Dedifferentiated amniotic fluid mesenchymal stem cell (primary cell): Measurements from ENCODE around the gene CAPN14.

Source experiments
- DNase-seq: peaks from one replicate; pipeline ENCODE4 v3.0.0-alpha.2; 2016; ENCODE audit errors: extremely low spot score

The CAPN14 gene

GRCh38 chr2:31227110-31227509 lies 9.8 kb upstream of the CAPN14 start:
- no peak for DNase-seq

DNA sequence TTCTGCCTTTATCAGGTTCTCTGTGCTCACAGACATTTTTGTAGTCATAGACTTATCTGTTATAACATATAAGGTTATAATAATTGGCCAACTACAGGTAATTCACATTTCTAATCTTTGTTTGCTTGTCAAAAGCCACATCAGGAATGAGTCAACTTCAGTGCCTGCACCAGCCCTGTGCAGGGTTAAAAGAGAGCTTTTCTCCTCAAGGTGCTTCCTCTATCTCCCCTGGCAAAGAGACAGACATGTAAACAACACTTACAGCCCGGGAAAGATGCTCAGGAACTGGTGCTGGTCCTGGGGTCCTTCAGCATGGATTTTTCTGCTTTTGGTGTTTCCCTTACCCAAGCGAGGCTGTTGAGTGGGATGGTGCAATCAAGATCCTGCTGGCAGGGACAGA lies 9.0 kb upstream of the CAPN14 start:
- DNase-seq, result no peak

DNA sequence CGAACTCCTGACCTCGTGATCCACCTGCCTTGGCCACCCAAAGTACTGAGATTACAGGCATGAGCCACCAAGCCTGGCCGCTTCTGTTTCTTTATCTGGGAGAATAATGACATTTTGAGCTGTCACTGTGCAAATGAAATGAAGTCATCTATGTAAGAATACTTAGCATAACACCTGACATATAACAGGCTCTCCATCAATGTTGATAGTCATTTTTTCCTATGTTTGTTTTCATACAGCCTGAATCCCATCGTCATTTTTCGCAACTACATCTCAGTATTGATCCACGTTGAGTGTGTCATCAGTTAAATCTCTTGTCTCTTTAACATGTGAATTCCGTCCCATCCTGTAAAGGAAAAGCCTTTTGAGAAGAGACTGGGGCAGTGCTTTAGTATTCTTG lies 6.4 kb upstream of the CAPN14 start:
- no peak for DNase-seq

GRCh38 chr2:31223026-31223425 lies 5.7 kb upstream of the CAPN14 start:
- DNase-seq, result no peak

DNA sequence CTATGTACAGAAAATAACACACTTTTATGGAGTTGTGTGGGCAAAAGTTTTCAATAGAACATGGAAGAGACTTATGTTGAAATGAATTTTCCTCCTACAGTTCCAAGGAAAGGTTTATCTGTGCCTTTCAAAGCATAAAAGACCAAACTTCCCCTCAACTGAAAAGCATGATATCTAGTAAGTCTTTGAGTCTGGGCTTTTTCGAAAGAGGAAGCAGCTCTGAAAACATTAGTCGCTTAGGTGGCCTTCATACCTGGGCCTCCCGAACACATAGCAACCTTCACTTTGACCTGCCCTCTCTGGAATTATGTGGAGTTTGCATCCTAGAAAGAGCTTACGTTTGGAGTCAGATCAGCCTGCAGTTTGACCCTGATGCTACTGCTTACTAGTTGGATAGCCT lies 4.8 kb upstream of the CAPN14 start:
- DNase-seq, result no peak

- no peak for DNase-seq
These were observed 4.2 kb upstream of the CAPN14 start for GRCh38 chr2:31221544-31221943.

DNA sequence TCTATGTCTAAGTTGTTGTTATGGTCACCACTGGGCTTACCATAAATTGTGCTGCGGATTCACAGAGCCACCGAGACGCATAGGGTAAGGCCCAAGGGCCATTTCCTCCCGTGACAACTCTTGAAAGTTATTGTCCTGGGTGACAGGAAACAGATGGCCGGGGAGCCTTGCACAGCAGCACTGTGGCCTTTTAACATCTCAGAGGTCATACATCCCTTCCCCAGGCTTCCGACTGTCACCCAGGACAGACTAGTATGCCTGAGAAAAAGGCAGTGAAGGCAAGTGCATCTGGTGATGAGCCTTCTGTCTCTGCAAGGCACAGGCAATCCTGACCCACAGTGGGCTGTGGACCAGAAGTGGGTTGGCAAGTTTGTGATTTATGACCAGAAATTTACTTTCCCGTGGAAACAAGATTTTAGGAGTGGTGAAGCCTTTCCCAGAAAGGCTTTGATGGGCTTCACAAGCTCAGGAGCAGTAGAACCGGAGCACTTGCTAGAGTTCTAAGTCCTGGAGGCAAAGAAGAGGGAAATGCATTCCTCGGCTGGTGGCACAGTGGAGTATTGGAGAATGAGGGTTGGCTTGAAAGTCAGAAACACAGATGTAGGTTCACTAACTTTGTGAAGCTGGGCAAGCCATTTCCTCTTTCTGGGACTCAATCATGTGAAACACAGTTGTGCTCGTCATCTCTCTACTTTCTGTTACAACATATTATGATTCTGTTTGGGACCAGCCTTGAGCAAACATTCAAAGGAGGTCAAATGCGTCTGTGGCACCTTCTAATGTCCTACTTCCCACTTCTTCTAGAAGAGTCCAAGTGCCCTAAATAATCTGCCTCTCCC lies 2.0 kb upstream of the CAPN14 start:
- DNase-seq, result no peak

- DNase-seq, result no peak
These were observed 581 bp downstream of the CAPN14 start for GRCh38 chr2:31216734-31217133.

GRCh38 chr2:31214444-31214915 lies 2.8 kb downstream of the CAPN14 start:
- DNase-seq, result no peak

DNA sequence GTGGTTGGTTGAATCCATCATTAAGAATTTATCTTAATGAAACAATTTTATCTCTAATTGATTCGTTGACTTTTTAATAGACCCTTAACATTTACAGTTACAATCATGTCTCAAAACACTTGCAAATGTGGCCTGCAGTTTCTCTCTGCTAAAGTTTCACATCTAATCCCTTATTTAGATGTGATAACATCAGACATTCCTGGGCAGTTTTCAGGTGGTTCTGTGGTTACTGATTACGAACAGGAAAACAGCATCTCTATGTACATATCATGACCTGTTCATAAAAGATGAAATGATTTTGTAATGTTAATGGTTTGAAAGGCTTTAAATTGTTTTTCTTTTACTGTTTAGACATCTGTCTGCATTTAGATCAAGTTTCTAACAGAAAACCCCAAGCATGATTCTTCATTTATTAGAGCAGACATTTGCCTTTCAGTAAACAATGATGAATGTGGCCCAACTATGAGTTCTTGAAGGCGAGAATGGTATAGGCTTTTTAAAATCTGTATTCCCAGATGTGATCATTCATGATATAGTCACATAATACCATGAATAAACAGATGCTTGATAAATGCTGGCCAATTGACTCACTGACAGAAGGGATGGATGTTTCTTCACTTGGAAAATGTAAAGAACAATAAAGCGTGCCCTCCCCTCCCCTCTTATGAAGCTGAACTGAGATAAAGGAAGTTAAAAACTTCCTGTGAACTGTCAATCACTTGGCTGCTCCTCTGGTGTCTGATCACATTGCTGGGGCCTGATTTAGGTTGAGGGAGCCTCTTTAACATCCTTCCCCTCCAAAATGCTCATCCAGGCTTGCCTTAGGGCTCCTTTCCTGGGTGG lies 3.5 kb downstream of the CAPN14 start:
- no peak for DNase-seq

GRCh38 chr2:31212659-31213600 lies 4.4 kb downstream of the CAPN14 start:
- no peak for DNase-seq

DNA sequence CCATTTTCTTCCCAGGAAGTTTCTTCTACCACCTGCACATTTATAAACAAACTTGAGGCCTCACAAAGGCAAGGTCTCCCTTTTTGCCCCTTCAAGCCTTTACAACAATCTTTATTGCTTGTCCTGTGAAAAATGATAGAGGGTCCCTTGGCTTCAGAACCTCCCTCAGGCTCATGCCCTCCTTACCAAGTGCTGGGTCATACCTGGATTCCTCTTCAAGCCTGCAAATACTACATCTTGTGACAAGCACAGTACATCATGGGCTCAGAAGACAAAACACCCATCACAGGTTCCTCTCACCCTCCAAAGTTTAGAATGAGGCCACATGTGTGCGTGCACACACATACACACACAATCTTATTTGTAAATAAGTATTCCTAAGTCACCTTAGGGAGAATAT lies 9.1 kb downstream of the CAPN14 start:
- no peak for DNase-seq

- no peak for DNase-seq
These were observed 9.5 kb downstream of the CAPN14 start for GRCh38 chr2:31207790-31208189.

- no peak for DNase-seq
These were observed 11.7 kb downstream of the CAPN14 start for GRCh38 chr2:31205613-31206012.

DNA sequence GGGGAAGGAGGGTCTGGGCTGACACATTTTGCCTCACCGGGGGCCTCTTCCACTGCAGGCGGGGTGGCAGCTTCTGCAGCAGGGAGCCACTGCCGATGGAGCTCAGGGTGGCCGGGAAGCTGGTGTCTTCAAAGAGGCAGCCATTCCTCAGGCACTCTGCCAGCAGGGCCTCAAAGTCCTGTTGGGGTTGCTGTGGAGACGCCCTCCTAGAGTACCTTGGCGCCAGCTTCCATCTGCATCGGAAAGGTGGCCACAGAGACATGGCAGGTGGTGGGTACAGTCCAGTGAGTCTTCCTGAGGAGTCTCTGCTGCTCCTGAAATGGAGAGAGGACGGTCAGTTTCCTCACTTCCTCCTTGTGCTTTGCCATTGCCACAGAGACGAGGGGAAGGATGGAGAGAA lies 12.1 kb downstream of the CAPN14 start:
- no peak for DNase-seq

DNA sequence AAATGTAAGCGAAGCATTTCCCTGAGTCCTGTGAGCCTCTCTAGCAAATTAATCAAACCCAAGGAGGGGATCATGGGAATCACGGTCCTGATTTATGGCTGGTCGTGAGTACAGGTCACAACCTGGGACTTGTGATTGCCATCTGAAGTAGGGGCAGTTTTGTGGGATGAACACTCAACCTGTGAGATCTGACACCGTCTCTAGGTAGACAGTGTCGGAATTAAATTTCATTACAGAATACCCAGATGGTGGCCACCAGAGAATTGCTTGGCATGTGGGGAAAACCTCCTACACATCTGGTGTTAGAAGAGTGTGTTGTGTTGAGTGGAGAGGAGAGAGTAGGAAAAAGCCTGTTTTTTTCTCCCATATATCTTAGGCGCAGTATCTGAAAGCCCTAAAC lies 12.5 kb downstream of the CAPN14 start:
- no peak for DNase-seq

GRCh38 chr2:31203916-31204315 lies 13.4 kb downstream of the CAPN14 start:
- DNase-seq, result no peak

DNA sequence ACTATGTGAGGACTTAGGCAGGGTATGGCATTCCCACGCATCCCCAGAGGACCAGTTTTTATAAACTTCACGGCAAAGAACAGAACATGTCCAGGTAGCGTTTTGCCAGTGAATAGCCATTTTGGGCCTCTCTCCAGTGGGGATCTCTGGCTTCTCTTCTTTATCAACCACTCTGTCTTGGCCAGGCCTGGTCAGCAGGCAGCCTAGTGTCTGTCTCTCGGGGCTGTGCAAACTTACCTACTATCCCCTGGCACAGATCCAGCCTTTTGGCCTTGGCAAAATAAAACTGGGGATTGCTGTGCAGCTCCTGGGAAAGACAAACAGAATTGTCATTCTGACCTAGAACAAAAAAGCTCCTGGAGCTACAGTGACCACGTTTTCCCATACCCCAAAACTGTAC lies 14.5 kb downstream of the CAPN14 start:
- DNase-seq, result no peak

DNA sequence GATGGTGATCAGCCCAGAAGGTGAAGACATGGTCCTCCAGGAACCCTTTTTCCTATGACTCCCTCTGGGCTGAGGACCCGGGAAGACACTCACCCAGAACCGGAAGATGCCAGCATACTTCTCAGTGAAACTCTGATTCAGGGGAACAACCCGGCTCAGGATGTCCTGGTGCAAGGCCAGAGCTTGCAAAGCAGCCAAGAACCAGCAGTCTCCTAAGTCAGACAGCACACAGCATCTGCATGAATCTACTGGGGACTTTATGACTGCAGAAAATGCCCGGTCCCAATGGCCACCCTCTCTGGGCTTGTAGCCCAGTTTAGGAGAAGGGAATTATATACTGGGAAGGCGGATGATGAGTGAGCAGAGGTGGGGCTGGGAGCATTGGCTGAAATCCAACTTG lies 15.3 kb downstream of the CAPN14 start:
- no peak for DNase-seq

- no peak for DNase-seq
These were observed 16.3 kb downstream of the CAPN14 start for GRCh38 chr2:31200972-31201371.

DNA sequence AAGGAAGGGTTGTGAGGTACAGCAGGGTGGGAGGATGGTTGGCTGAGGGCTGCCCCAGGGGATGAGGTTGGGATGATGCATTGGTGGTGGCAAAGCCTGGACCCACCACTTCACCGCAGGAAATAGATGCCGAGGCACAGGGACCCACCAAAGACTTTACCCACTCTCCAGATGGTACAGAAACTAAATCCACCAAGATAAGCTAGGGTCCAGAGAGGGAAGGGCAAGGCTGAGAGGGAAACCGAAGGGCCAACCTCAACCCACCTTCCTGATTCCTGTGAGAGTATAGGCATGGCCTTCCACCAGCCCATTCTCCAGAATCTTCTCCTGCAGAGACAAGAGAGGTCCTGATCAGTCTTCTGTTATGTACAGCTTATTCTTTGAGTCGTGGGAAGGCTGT lies 18.1 kb downstream of the CAPN14 start:
- no peak for DNase-seq

- DNase-seq, result no peak
These were observed 19.6 kb downstream of the CAPN14 start for GRCh38 chr2:31197669-31198068.
